Stimulated activated CD8-positive, alpha-beta memory T cell treated with anti-CD3 and anti-CD28 coated beads, Interleukin-4, amount 100 ng/mL, for 24 hours (primary cell): ENCODE measurements around the gene RCOR2.
A peak's percentile ranks its signal among the peaks of the same experiment; 100 is the strongest.

Experiments
- DNase-seq: peaks from one replicate; pipeline ENCODE4 v3.0.0-alpha.2; 2020; ENCODE audit warnings: low read depth

The RCOR2 gene

GRCh38 chr11:63907063-63907462, 9.9 kb downstream of the RCOR2 start:
- DNase-seq, result no peak

GRCh38 chr11:63906585-63906984, 10.4 kb downstream of the RCOR2 start:
- peak; percentile 29 for DNase-seq

- no peak for DNase-seq
These were observed 10.9 kb downstream of the RCOR2 start for GRCh38 chr11:63906087-63906486.

- no peak for DNase-seq
These were observed 11.8 kb downstream of the RCOR2 start for GRCh38 chr11:63905179-63905578.

GRCh38 chr11:63904743-63905142, 12.2 kb downstream of the RCOR2 start:
- no peak for DNase-seq

- no peak for DNase-seq
These were observed 13.1 kb downstream of the RCOR2 start for GRCh38 chr11:63903884-63904283.

GRCh38 chr11:63901660-63902059, 15.3 kb downstream of the RCOR2 start:
- DNase-seq, result no peak

- DNase-seq, result no peak
These were observed 19.4 kb downstream of the RCOR2 start for GRCh38 chr11:63897459-63898146.

- no peak for DNase-seq
These were observed 20.9 kb downstream of the RCOR2 start for GRCh38 chr11:63896071-63896470.

GRCh38 chr11:63893355-63893754, 23.6 kb downstream of the RCOR2 start:
- DNase-seq, result no peak

- DNase-seq, result no peak
These were observed 24.7 kb downstream of the RCOR2 start for GRCh38 chr11:63892228-63892627.

- DNase-seq, result no peak
These were observed 26.6 kb downstream of the RCOR2 start for GRCh38 chr11:63890368-63890767.

GRCh38 chr11:63889344-63889743, 27.6 kb downstream of the RCOR2 start:
- no peak for DNase-seq

GRCh38 chr11:63888170-63889086, 28.5 kb downstream of the RCOR2 start:
- peak; percentile 42 for DNase-seq

- no peak for DNase-seq
These were observed 29.5 kb downstream of the RCOR2 start for GRCh38 chr11:63887386-63887999.

GRCh38 chr11:63884196-63884932, 32.6 kb downstream of the RCOR2 start:
- DNase-seq, result no peak

- DNase-seq, result no peak
These were observed 33.2 kb downstream of the RCOR2 start for GRCh38 chr11:63883791-63884190.

GRCh38 chr11:63882555-63883242, 34.3 kb downstream of the RCOR2 start:
- no peak for DNase-seq

- DNase-seq, result no peak
These were observed 36.6 kb downstream of the RCOR2 start for GRCh38 chr11:63880403-63880790.

- DNase-seq, result no peak
These were observed 37.2 kb downstream of the RCOR2 start for GRCh38 chr11:63879598-63880402.
